ENCODE measurements around the gene FASN. TPM values are rescaled to one million over a fixed set of nuclear protein-coding genes. Genes with fewer than 3 reads are reported as not detected.

The FASN gene
- total and polyA plus RNA-seq, 2 of the 13 experiments (the other 11 are each of a cell fraction or from before 2014, with no cell fraction given): 51.7 to 101 TPM

DNA sequence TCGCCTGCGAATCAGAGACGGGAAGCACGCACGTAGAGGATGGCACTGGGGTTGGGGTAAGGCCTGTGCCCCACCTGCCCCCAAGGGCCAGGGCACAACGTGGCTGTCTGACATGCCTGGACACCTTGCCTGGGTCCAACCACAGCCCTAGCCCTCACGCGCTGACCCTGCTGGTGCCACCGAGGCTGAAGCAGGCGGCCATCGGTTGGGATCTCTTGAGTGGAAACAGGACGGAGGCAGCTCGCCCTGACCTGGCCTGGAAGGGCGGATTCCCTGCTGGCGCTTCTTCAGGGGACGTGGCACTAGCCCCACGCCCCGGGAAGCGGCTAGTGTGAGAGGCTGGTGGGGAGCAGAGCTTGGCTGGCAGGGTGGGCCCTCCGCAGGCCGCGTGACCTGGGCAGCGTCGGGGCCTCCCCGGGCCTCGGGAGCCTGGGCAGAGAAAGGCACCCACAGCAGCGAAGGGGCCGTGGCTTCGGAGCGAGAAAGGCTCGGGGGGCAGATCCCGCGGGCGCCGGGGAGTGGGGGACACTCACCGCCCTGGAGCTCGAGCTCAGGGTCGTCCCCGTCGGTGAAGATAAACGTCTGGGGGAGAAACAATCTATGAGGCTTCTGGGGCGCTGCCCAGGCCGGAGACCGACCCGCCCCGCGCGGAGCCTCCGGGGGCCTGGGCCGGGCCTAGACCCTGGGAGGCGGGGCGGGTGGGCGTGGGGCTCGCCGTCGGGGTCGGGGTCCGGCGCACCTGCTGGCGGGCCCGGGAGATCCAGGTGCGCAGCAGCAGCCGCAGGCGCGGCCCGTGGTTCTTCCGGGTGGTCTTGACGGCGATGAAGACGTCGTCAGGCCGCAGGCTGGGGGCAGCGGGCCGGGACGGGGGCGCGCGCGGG lies 47.0 kb downstream of the FASN start (continued):
- TF ChIP-seq ZNF563 (CRISPR knock-in tag; IDR thresholded peaks at IDR 0.05) (peak; percentile 63; the same call in 1 of the 2 replicates), ZNF333 (CRISPR knock-in tag; IDR thresholded peaks at IDR 0.05; ENCODE audit: borderline replicate concordance) (0 out of 2 replicates have a peak, but pooled peaks have one; percentile 52), ZNF160 (CRISPR knock-in tag; IDR thresholded peaks at IDR 0.05) (0 out of 2 replicates have a peak, but pooled peaks have one; percentile 27), ZNF784 (CRISPR knock-in tag; IDR thresholded peaks at IDR 0.05; ENCODE audit: borderline replicate concordance) (peak; percentile 64; the same call in 1 of the 2 replicates), ZUFSP (CRISPR knock-in tag; IDR thresholded peaks at IDR 0.05; ENCODE audit: borderline replicate concordance) (no peak), ZSCAN29 (CRISPR knock-in tag; conservative IDR thresholded peaks at IDR 0.05) (no peak), ARNT (IDR thresholded peaks at IDR 0.05) (no peak), KLF12 (CRISPR knock-in tag; IDR thresholded peaks at IDR 0.05; ENCODE audit: borderline replicate concordance) (no peak; the same call in 1 of the 2 replicates), GRHL1 (CRISPR knock-in tag; conservative IDR thresholded peaks at IDR 0.05) (no peak), ZNF850 (CRISPR knock-in tag; conservative IDR thresholded peaks at IDR 0.05) (no peak), CSRNP2 (CRISPR knock-in tag; conservative IDR thresholded peaks at IDR 0.05; ENCODE audit: low read depth) (no peak), PATZ1 (CRISPR knock-in tag; IDR thresholded peaks at IDR 0.05) (peak; percentile 22), NAIF1 (CRISPR knock-in tag; IDR thresholded peaks at IDR 0.05; ENCODE audit: borderline replicate concordance) (no peak), SUZ12 (IDR thresholded peaks at IDR 0.05; ENCODE audit: low read depth, low read length) (no peak), CREB1 (IDR thresholded peaks at IDR 0.05) (no peak), CREB1 (CRISPR knock-in tag; IDR thresholded peaks at IDR 0.05) (no peak), ZBTB7A (CRISPR knock-in tag; IDR thresholded peaks at IDR 0.05) (peak; percentile 61; the same call in 1 of the 2 replicates)
- TF ChIP-seq, protein P1, sequence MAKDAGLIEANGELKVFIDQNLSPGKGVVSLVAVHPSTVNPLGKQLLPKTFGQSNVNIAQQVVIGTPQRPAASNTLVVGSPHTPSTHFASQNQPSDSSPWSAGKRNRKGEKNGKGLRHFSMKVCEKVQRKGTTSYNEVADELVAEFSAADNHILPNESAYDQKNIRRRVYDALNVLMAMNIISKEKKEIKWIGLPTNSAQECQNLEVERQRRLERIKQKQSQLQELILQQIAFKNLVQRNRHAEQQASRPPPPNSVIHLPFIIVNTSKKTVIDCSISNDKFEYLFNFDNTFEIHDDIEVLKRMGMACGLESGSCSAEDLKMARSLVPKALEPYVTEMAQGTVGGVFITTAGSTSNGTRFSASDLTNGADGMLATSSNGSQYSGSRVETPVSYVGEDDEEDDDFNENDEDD (CRISPR knock-in tag; IDR thresholded peaks at IDR 0.05; ENCODE audit: borderline replicate concordance): no peak; the same call in 1 of the 2 replicates
- TF ChIP-seq, protein P2, sequence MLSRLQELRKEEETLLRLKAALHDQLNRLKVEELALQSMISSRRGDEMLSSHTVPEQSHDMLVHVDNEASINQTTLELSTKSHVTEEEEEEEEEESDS (CRISPR knock-in tag; IDR thresholded peaks at IDR 0.05; ENCODE audit: borderline replicate concordance): no peak

Measured in HepG2 (cell line).